ENCODE results near the gene DDI2. TPM values are rescaled to one million over a fixed set of nuclear protein-coding genes. Genes with fewer than 3 reads are reported as not detected.
"Not testable (repeated sequence)": the region's sequence is repeated elsewhere in the genome, so short reads cannot be mapped to it uniquely, and the experiment has no call there.

DDI2 gene
- total RNA-seq, 4 donors from 2014 or later: 41.7 to 79.8 (median 61.8) TPM

DNA sequence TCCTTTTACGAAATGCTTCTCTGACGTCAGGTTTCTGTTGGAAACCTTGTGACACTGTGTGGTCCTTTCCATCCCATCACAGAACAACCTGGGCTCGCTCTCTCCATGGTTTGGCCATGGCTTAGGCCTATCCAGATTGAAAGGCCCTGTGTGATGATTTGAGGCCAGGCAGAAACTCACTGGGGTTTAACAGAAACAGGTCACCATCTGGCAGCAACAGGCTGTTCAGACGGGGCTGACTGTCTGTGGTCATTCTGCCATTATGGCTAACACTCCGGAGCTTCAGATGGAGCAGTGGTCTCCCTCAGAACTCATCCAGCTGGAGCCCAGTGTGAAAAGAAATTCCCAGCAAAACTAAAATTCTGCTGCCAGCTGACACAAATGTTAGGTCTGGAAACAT lies 76.1 kb downstream of the DDI2 start:
- Histone ChIP-seq H3K27ac (peak overlapping the region in 1 of 4 donors; percentile 32), H3K9me3 (no peaks in the 10 kb centered on the region)

DNA sequence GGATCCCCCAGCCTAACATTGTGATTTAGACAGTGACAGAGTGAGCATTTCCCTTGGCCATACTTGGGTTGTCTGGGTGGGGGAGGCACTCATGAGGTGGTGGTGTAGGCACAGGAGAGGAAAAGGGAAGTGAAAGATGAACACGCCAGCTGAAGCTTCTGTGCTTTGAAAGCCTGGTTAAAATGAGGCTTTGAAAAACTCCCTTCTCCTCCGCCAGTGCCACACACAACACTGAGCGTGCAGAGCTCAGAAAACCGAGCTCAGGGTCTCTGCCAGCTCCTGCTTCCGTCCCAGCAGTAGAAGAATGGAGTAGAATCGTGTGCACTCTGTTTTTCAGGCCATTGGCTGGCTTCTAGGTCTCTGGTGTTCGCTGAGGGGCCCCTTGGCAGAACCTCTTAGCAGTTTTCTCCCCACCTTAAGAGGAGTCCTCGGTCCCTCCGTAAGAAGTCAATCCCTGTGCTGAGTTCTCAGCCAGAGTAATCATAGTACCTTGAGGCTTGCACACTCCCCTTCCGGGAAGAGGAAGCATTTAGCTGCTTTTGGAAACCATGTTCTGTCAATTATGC lies 79.8 kb downstream of the DDI2 start:
- peak in 1 of 2 donors; percentile 15 for TF ChIP-seq EP300 (IDR thresholded peaks at IDR 0.05)
- TF ChIP-seq, protein P1, sequence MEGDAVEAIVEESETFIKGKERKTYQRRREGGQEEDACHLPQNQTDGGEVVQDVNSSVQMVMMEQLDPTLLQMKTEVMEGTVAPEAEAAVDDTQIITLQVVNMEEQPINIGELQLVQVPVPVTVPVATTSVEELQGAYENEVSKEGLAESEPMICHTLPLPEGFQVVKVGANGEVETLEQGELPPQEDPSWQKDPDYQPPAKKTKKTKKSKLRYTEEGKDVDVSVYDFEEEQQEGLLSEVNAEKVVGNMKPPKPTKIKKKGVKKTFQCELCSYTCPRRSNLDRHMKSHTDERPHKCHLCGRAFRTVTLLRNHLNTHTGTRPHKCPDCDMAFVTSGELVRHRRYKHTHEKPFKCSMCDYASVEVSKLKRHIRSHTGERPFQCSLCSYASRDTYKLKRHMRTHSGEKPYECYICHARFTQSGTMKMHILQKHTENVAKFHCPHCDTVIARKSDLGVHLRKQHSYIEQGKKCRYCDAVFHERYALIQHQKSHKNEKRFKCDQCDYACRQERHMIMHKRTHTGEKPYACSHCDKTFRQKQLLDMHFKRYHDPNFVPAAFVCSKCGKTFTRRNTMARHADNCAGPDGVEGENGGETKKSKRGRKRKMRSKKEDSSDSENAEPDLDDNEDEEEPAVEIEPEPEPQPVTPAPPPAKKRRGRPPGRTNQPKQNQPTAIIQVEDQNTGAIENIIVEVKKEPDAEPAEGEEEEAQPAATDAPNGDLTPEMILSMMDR (IDR thresholded peaks at IDR 0.05): no peak
- 54 to 60% methylated on average over 10 of the region's 10 CpGs for WGBS, 2 donors
- Histone ChIP-seq H3K4me3 (peak overlapping the region in 1 of 4 donors; percentile 9), H3K4me1 (peaks cover 0 to 71% (median 30%) of the 10 kb centered on the region in 4 donors), H3K36me3 (peaks cover 0 to 7% (median 0%) of the 10 kb centered on the region in 3 donors), H3K9me3 (no peaks in the 10 kb centered on the region), H3K27me3 (no peaks in the 10 kb centered on the region), H3K27ac (peak overlapping the region in 3 of 4 donors; percentile 59 to 64 (median 62))
- DNase-seq (ENCODE audit: low spot score in 2 of 2): no peak

More for the DNA sequence above, 76.1 kb downstream of the DDI2 start:
- TF ChIP-seq EP300 (IDR thresholded peaks at IDR 0.05): no peak
- TF ChIP-seq, protein P1 (IDR thresholded peaks at IDR 0.05): no peak
- TF ChIP-seq POLR2A (IDR thresholded peaks at IDR 0.05): no peak
- DNase-seq (ENCODE audit: low spot score in 2 of 2): no peak
- H3K36me3 ChIP-seq: peaks cover 0 to 17% (median 0%) of the 10 kb centered on the region in 3 donors
- H3K4me1 ChIP-seq: peaks cover 0 to 70% (median 34%) of the 10 kb centered on the region in 4 donors
- no peaks in the 10 kb centered on the region for H3K27me3 ChIP-seq
- no peak overlapping the region for H3K4me3 ChIP-seq
- 84 to 90% methylated on average over 5 of the region's 5 CpGs for WGBS, 2 donors

DNA sequence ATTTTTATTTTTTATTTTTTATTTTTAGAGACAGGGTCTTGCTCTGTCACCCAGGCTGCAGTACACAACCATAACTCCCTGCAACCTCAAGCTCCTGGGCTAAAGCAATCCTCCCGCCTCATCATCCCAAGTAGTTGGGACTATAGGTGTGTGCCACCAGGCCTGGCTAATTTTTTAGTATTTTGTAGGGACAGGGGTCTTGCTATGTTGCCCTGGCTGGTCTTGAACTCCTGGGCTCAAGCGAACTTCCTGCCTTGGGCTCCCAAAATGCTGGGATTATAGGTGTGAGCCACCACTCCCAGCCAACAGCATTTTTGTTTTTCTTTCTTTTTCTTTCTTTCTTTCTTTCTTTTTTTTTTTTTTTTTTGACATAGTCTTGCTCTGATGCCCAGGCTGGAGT lies 80.9 kb downstream of the DDI2 start:
- 97 to 100% methylated on average over 2 of the region's 2 CpGs for whole genome bisulfite sequencing, 2 donors
- H3K4me3 ChIP-seq: no peak overlapping the region
- no peaks in the 10 kb centered on the region for H3K9me3 ChIP-seq
- peak overlapping the region in 1 of 4 donors; percentile 7 for H3K27ac ChIP-seq
- H3K4me1 ChIP-seq: peaks cover 0 to 73% (median 31%) of the 10 kb centered on the region in 4 donors
- no peak for DNase-seq (ENCODE audit: low spot score in 2 of 2)
- H3K36me3 ChIP-seq: peaks cover 0 to 7% (median 0%) of the 10 kb centered on the region in 3 donors
- no peaks in the 10 kb centered on the region for H3K27me3 ChIP-seq
- TF ChIP-seq, protein P1 (IDR thresholded peaks at IDR 0.05): no peak

DNA sequence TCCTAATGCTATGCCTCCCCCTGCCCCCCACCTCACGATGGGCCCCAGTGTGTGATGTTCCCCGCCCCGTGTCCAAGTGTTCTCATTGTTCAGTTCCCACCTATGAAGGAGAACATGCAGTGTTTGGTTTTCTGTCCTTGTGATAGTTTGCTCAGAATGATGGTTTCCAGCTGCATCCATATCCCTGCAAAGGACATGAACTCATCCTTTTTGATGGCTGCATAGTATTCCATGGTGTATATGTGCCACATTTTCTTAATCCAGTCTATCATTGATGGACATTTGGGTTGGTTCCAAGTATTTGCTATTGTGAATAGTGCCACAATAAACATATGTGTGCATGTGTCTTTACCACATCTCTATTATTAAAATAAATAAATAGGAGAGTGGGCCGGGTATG lies 82.1 kb downstream of the DDI2 start:
- not testable (repeated sequence) for H3K4me3 ChIP-seq; H3K27ac ChIP-seq; H3K27me3 ChIP-seq; H3K36me3 ChIP-seq; H3K9me3 ChIP-seq; DNase-seq (ENCODE audit: low spot score in 2 of 2)
- 95 to 97% methylated on average over 4 of the region's 4 CpGs for WGBS, 2 donors
- H3K4me1 ChIP-seq: peaks cover 0 to 76% (median 38%) of the 10 kb centered on the region in 4 donors

DNA sequence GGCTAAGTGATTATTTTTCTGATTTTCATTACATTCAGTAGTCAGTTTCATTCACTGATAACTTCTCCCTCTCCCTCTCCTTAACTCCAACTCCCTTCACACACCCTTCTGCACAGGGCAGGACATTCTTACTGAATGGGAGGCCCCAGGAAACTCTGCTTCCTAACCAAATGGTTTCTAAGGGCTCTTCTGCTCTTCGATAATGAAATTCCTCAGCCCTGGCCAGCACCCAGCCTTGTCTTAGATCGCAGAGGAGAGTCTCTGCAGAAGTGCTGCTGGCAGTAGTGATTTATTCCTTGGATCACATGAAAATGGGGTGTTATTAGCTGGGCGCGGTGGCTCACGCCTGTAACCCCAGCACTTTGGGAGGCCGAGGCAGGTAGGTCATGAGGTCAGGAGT lies 83.2 kb downstream of the DDI2 start:
- H3K4me3 ChIP-seq: no peak overlapping the region
- WGBS, 2 donors: 66 to 74% methylated on average over 6 of the region's 6 CpGs
- TF ChIP-seq EP300 (IDR thresholded peaks at IDR 0.05): no peak
- no peak for TF ChIP-seq POLR2A (IDR thresholded peaks at IDR 0.05)
- TF ChIP-seq, protein P1 (IDR thresholded peaks at IDR 0.05): no peak
- H3K4me1 ChIP-seq: peaks cover 0 to 81% (median 44%) of the 10 kb centered on the region in 4 donors
- no peaks in the 10 kb centered on the region for H3K9me3 ChIP-seq
- H3K36me3 ChIP-seq: peaks cover 0 to 7% (median 0%) of the 10 kb centered on the region in 3 donors
- DNase-seq (ENCODE audit: low spot score in 2 of 2): no peak
- peak overlapping the region in 2 of 4 donors; percentile 57 to 97 for H3K27ac ChIP-seq
- no peaks in the 10 kb centered on the region for H3K27me3 ChIP-seq

Measured in tibial nerve (tissue), 4 donors.